Neural progenitor cell (in vitro differentiated cells): ENCODE results near the gene AGPAT4.

Experiments used
- CTCF ChIP-seq: fragments of 200-600 bp; sonication (generic); IDR thresholded peaks from 2 replicates; pipeline ENCODE4 v1.5.1; 2017; ENCODE audit warnings: antibody characterized with exemption, mild to moderate bottlenecking
- EZH2 ChIP-seq: fragments of 200-600 bp; sonication (generic); IDR thresholded peaks from 2 replicates; pipeline ENCODE4 v1.6.1; 2017; ENCODE audit warnings: antibody characterized with exemption, mild to moderate bottlenecking, moderate library complexity

GRCh38 chr6:161150566-161150965 is 123.3 kb downstream of the AGPAT4 start:
- TF ChIP-seq EZH2 (no peak), CTCF (no peak)
